Measurements from ENCODE around the gene PATJ.

Gene PATJ

GRCh38 chr1:61950418-61950817 is 208.1 kb downstream of the PATJ start (continued):
- TF ChIP-seq ZNF132 (tag by site-specific recombination; IDR thresholded peaks at IDR 0.05; ENCODE audit: borderline replicate concordance) (no peak), ZNF664 (tag by site-specific recombination; IDR thresholded peaks at IDR 0.05) (peak; percentile 74), ZEB2 (tag by site-specific recombination; IDR thresholded peaks at IDR 0.05) (no peak), ZNF654 (tag by site-specific recombination; IDR thresholded peaks at IDR 0.05; ENCODE audit: low read depth) (peak; percentile 40)

- no peak overlapping the region for H3K27ac ChIP-seq (ENCODE audit: extremely low read depth, low read depth, low read length)
- no peaks in the 10 kb centered on the region for H3K36me3 ChIP-seq (ENCODE audit: control insufficient read depth in 2 of 2, insufficient read depth in 1 of 2, low read length in 2 of 2)
- TF ChIP-seq ZNF596 (tag by site-specific recombination; IDR thresholded peaks at IDR 0.05) (peak; percentile 81), ZNF623 (tag by site-specific recombination; IDR thresholded peaks at IDR 0.05) (no peak)
- 0 out of 2 replicates have a peak, but pooled peaks cover 2% of the 10 kb centered on the region for H3K4me1 ChIP-seq (ENCODE audit: control insufficient read depth, insufficient read depth, low read length)
- no peaks in the 10 kb centered on the region for H3K9me3 ChIP-seq (ENCODE audit: control insufficient read depth, insufficient read depth, low read depth, low read length)
- H3K4me3 ChIP-seq (ENCODE audit: low read depth, low read length): no peak overlapping the region
- ChIA-PET CTCF (interaction anchor here (0.8 to 1.4 kb wide), 4 partner anchors 11 to 193 kb away, joined by 3 to 8 read pairs (median 4); no protein-coding TSS in a partner anchor), POLR2A (no interaction called here)
These were observed 209.7 kb downstream of the PATJ start for GRCh38 chr1:61951731-61952580.

GRCh38 chr1:61952675-61953074 is 210.4 kb downstream of the PATJ start:
- TF ChIP-seq BCL11A (tag by site-specific recombination; IDR thresholded peaks at IDR 0.05; ENCODE audit: low read depth) (no peak), ZNF354C (tag by site-specific recombination; IDR thresholded peaks at IDR 0.05; ENCODE audit: borderline replicate concordance, low read depth) (no peak), ZBTB49 (tag by site-specific recombination; IDR thresholded peaks at IDR 0.05; ENCODE audit: low read depth) (no peak), ZNF670 (tag by site-specific recombination; IDR thresholded peaks at IDR 0.05; ENCODE audit: low read depth) (no peak), ZNF133 (tag by site-specific recombination; IDR thresholded peaks at IDR 0.05) (no peak), GLIS2 (tag by site-specific recombination; IDR thresholded peaks at IDR 0.05) (no peak), KLF17 (tag by site-specific recombination; IDR thresholded peaks at IDR 0.05) (no peak), YY2 (tag by site-specific recombination; IDR thresholded peaks at IDR 0.05) (no peak), ZNF169 (tag by site-specific recombination; IDR thresholded peaks at IDR 0.05) (no peak), ZNF24 (tag by site-specific recombination; IDR thresholded peaks at IDR 0.05) (no peak), ZFHX2 (tag by site-specific recombination; conservative IDR thresholded peaks at IDR 0.05) (no peak), ZNF610 (tag by site-specific recombination; IDR thresholded peaks at IDR 0.05; ENCODE audit: borderline replicate concordance) (no peak), ZBTB44 (tag by site-specific recombination; IDR thresholded peaks at IDR 0.05) (no peak), ZNF449 (tag by site-specific recombination; IDR thresholded peaks at IDR 0.05) (no peak)
- TF ChIP-seq, protein P1, sequence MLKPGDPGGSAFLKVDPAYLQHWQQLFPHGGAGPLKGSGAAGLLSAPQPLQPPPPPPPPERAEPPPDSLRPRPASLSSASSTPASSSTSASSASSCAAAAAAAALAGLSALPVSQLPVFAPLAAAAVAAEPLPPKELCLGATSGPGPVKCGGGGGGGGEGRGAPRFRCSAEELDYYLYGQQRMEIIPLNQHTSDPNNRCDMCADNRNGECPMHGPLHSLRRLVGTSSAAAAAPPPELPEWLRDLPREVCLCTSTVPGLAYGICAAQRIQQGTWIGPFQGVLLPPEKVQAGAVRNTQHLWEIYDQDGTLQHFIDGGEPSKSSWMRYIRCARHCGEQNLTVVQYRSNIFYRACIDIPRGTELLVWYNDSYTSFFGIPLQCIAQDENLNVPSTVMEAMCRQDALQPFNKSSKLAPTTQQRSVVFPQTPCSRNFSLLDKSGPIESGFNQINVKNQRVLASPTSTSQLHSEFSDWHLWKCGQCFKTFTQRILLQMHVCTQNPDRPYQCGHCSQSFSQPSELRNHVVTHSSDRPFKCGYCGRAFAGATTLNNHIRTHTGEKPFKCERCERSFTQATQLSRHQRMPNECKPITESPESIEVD (tag by site-specific recombination; IDR thresholded peaks at IDR 0.05): no peak
- ChIA-PET CTCF (no interaction called here), POLR2A (no interaction called here)
- Histone ChIP-seq H3K4me1 (ENCODE audit: control insufficient read depth, insufficient read depth, low read length) (0 out of 2 replicates have a peak, but pooled peaks cover 2% of the 10 kb centered on the region), H3K4me3 (ENCODE audit: low read depth, low read length) (no peak overlapping the region), H3K27ac (ENCODE audit: extremely low read depth, low read depth, low read length) (no peak overlapping the region), H3K36me3 (ENCODE audit: control insufficient read depth in 2 of 2, insufficient read depth in 1 of 2, low read length in 2 of 2) (no peaks in the 10 kb centered on the region), H3K9me3 (ENCODE audit: control insufficient read depth, insufficient read depth, low read depth, low read length) (no peaks in the 10 kb centered on the region)
